Mesothelial cell of epicardium (in vitro differentiated cells): ENCODE measurements around the gene ZBED4. TPM values are rescaled to one million over a fixed set of nuclear protein-coding genes. Genes with fewer than 3 reads are reported as not detected.

Experiments
- DNase-seq, 2 experiments: peaks; one replicate each; pipeline ENCODE4 v3.0.0; 2021; ENCODE audit warnings: low spot score in 2 of 2; ENCODE audit not compliant: unreplicated experiment in 2 of 2
- H3K27ac Mint-ChIP-seq: 2 replicates; pipeline ENCODE4 v1.8.0; 2021; ENCODE audit warnings: mixed read lengths
- H3K27me3 Mint-ChIP-seq: 2 replicates; pipeline ENCODE4 v1.8.0; 2021; ENCODE audit warnings: low read depth, mixed read lengths
- H3K36me3 Mint-ChIP-seq: 2 replicates; pipeline ENCODE4 v1.8.0; 2021; ENCODE audit warnings: mixed read lengths
- H3K4me1 Mint-ChIP-seq: 2 replicates; pipeline ENCODE4 v1.8.0; 2021; ENCODE audit warnings: mixed read lengths
- H3K4me3 Mint-ChIP-seq: 2 replicates; pipeline ENCODE4 v1.8.0; 2021; ENCODE audit warnings: mild to moderate bottlenecking, moderate library complexity, mixed read lengths
- H3K9me3 Mint-ChIP-seq: 2 replicates; pipeline ENCODE4 v1.8.0; 2021; ENCODE audit warnings: mixed read lengths
- CTCF ChIP-seq: fragments of 200-600 bp; sonication (generic); IDR thresholded peaks from one replicate; pipeline ENCODE4 v1.5.0; 2021; ENCODE audit warnings: antibody characterized with exemption; ENCODE audit not compliant: unreplicated experiment
- total RNA-seq: library from RNA; stranded (reverse); gene quantifications from 3 replicates; pipeline ENCODE4 v1.2.1, GENCODE V29; 2021

ZBED4 gene
- total RNA-seq, 1 donor from 2014 or later, result 32.6 TPM

- Mint-ChIP-seq H3K27me3 (peaks cover 1% of the 10 kb centered on the region), H3K27ac (peak within 1 kb of the TSS; percentile 93), H3K36me3 (peaks cover 21% of the 10 kb centered on the region), H3K9me3 (peaks cover 22% of the 10 kb centered on the region), H3K4me1 (peaks cover 25% of the 10 kb centered on the region), H3K4me3 (peak within 1 kb of the TSS; percentile 85)
- TF ChIP-seq CTCF, result no peak
- DNase-seq, result no peak
Measured at GRCh38 chr22:49827853-49828598, 25.6 kb upstream of the ZBED4 start, which contains the start of gene BRD1. BRD1 (minus strand) TSS chr22:49827873; CDS start chr22:49824317, 3,556 bp downstream.

- Mint-ChIP-seq H3K27me3 (peaks cover 1% of the 10 kb centered on the region), H3K9me3 (peaks cover 25% of the 10 kb centered on the region), H3K4me3 (peak overlapping the region; percentile 52), H3K27ac (no peak overlapping the region), H3K36me3 (peaks cover 18% of the 10 kb centered on the region), H3K4me1 (peaks cover 25% of the 10 kb centered on the region)
- TF ChIP-seq CTCF, result no peak
- DNase-seq, result no peak
Measured at GRCh38 chr22:49828599-49828965, 25.1 kb upstream of the ZBED4 start.

GRCh38 chr22:49829044-49829853 lies 24.4 kb upstream of the ZBED4 start:
- no peak for DNase-seq
- Mint-ChIP-seq H3K4me1 (peaks cover 21% of the 10 kb centered on the region), H3K4me3 (peak overlapping the region; percentile 52), H3K36me3 (peaks cover 12% of the 10 kb centered on the region), H3K27me3 (peaks cover 3% of the 10 kb centered on the region), H3K9me3 (peaks cover 25% of the 10 kb centered on the region), H3K27ac (no peak overlapping the region)
- TF ChIP-seq CTCF, result no peak

GRCh38 chr22:49833340-49834007 lies 20.2 kb upstream of the ZBED4 start:
- no peak for TF ChIP-seq CTCF
- no peak for DNase-seq
- Mint-ChIP-seq H3K4me3 (no peak overlapping the region), H3K27ac (no peak overlapping the region), H3K36me3 (peaks cover 9% of the 10 kb centered on the region), H3K9me3 (peaks cover 25% of the 10 kb centered on the region), H3K4me1 (no peaks in the 10 kb centered on the region), H3K27me3 (peaks cover 13% of the 10 kb centered on the region)

GRCh38 chr22:49838771-49839717 lies 14.6 kb upstream of the ZBED4 start:
- Mint-ChIP-seq H3K9me3 (no peaks in the 10 kb centered on the region), H3K27me3 (peaks cover 39% of the 10 kb centered on the region), H3K4me3 (no peak overlapping the region), H3K36me3 (no peaks in the 10 kb centered on the region), H3K4me1 (no peaks in the 10 kb centered on the region), H3K27ac (no peak overlapping the region)
- no peak for TF ChIP-seq CTCF
- no peak for DNase-seq
